ENCODE data around the gene KCNQ5. TPM values are rescaled to one million over a fixed set of nuclear protein-coding genes. Genes with fewer than 3 reads are reported as not detected.

Gene KCNQ5
- total and polyA plus RNA-seq, 2 of the 8 experiments (the other 6 are each of a cell fraction or from before 2014, with no cell fraction given) = 0.83 to 1.2 TPM

- Histone ChIP-seq H3K27me3 (replicated peaks in 1 of 4; ENCODE audit: control insufficient read depth in 3 of 4, extremely low read depth in 1 of 4, insufficient read depth in 3 of 4, low read length in 3 of 4) (no peaks in the 10 kb centered on the region), H3K79me1 (ENCODE audit: low read depth, low read length) (no peaks in the 10 kb centered on the region), H4K20me1 (replicated peaks in 1 of 2; ENCODE audit: control insufficient read depth in 1 of 2, insufficient read depth in 2 of 2, low read length in 2 of 2) (no peaks in the 10 kb centered on the region), H3K4me2 (ENCODE audit: insufficient read depth in 1 of 2, low read depth in 2 of 2, low read length in 2 of 2) (no peak overlapping the region), H3K23me2 (ENCODE audit: low read depth, low read length) (no peaks in the 10 kb centered on the region), H3K79me2 (ENCODE audit: control insufficient read depth in 1 of 2, insufficient read depth in 2 of 2, low read length in 2 of 2) (no peaks in the 10 kb centered on the region), H3K9ac (replicated peaks in 1 of 4; ENCODE audit: extremely low read depth in 1 of 4, low read depth in 3 of 4, low read length in 3 of 4) (no peak overlapping the region), H2BK12ac (ENCODE audit: low read depth, low read length) (no peak overlapping the region), H3K23ac (ENCODE audit: insufficient read length) (no peak overlapping the region), H3K14ac (ENCODE audit: insufficient read length) (no peak overlapping the region), H2BK120ac (replicated peaks; ENCODE audit: low read depth, low read length) (no peak overlapping the region), H2AK5ac (ENCODE audit: low read depth, low read length) (no peak overlapping the region), H4K91ac (replicated peaks; ENCODE audit: insufficient read length, low read length) (no peak overlapping the region), H2AFZ (ENCODE audit: low read length) (no peak overlapping the region), H3K4me1 (replicated peaks in 1 of 4; ENCODE audit: control insufficient read depth in 3 of 4, insufficient read depth in 4 of 4, low read length in 3 of 4) (no peaks in the 10 kb centered on the region), H3K56ac (replicated peaks; ENCODE audit: insufficient read length, low read depth, low read length) (no peak overlapping the region), H4K5ac (ENCODE audit: insufficient read length, low read depth, low read length) (no peak overlapping the region), H2BK15ac (ENCODE audit: low read length) (no peak overlapping the region), H3K18ac (ENCODE audit: extremely low read depth, low read length) (no peak overlapping the region), H2BK20ac (ENCODE audit: low read length) (no peak overlapping the region), H4K8ac (ENCODE audit: extremely low read depth, insufficient read depth, low read length) (no peak overlapping the region), H3K36me3 (ENCODE audit: control insufficient read depth in 2 of 4, insufficient read depth in 4 of 4, low read length in 3 of 4) (no peaks in the 10 kb centered on the region), H3K4me3 (ENCODE audit: extremely low read depth in 1 of 4, insufficient read depth in 2 of 4, low read depth in 3 of 4, low read length in 4 of 4) (no peak overlapping the region), H3K27ac (ENCODE audit: low read depth, low read length) (no peak overlapping the region), H3K9me3 (ENCODE audit: insufficient read depth in 2 of 2, low read depth in 1 of 2, low read length in 1 of 2) (no peaks in the 10 kb centered on the region), H3K4ac (replicated peaks; ENCODE audit: insufficient read length, low read depth, low read length) (no peak overlapping the region), H2BK5ac (ENCODE audit: low read depth, low read length) (no peak overlapping the region)
- no peak for FAIRE-seq
- ChIA-PET POLR2A (ENCODE audit: partially characterized antibody) (no interaction called here), CTCF (ENCODE audit: partially characterized antibody) (interaction anchor here (0.6 to 1.3 kb wide), 2 partner anchors 71 to 221 kb away, joined by 3 to 5 read pairs; no protein-coding TSS in a partner anchor)
- DNase-seq (ENCODE audit: low read depth in 1 of 2, low spot score in 2 of 2) = no peak
- WGBS, 2 experiments (ENCODE audit: extremely low coverage in 1 of 2, insufficient coverage in 1 of 2, insufficient read length in 1 of 2, insufficient replicate concordance in 2 of 2, low coverage in 1 of 2, low lambda C conversion rate in 2 of 2, missing lambda C conversion rate in 1 of 2) = 96% methylated on average over 2 of the region's 2 CpGs; no CpG with 5 or more reads in 1 of the 2 experiments
- no peak for TF ChIP-seq POU5F1 (IDR thresholded peaks at IDR 0.05; ENCODE audit: low read depth, low read length)
- TF ChIP-seq SIRT6 (IDR thresholded peaks at IDR 0.05; ENCODE audit: low read length) = no peak
- no peak for TF ChIP-seq EP300 (IDR thresholded peaks at IDR 0.05; ENCODE audit: borderline replicate concordance in 1 of 2, low read depth in 2 of 2, low read length in 2 of 2)
- TF ChIP-seq RBBP5 (IDR thresholded peaks at IDR 0.05; ENCODE audit: borderline replicate concordance, low read depth, low read length) = no peak
- TF ChIP-seq USF2 (IDR thresholded peaks at IDR 0.05; ENCODE audit: low read length) = no peak
- TF ChIP-seq JUND (IDR thresholded peaks at IDR 0.05; ENCODE audit: low read length) = no peak
- TF ChIP-seq, protein P1, sequence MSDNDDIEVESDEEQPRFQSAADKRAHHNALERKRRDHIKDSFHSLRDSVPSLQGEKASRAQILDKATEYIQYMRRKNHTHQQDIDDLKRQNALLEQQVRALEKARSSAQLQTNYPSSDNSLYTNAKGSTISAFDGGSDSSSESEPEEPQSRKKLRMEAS (IDR thresholded peaks at IDR 0.05) = no peak
- no peak for TF ChIP-seq YY1 (IDR thresholded peaks at IDR 0.05; ENCODE audit: low read depth, low read length)
- TF ChIP-seq TEAD4 (IDR thresholded peaks at IDR 0.05; ENCODE audit: low read depth, low read length) = no peak
- TF ChIP-seq KDM1A (IDR thresholded peaks at IDR 0.05; ENCODE audit: borderline replicate concordance, low read length) = no peak
- no peak for TF ChIP-seq EGR1 (IDR thresholded peaks at IDR 0.05; ENCODE audit: borderline replicate concordance, low read depth, low read length)
- no peak for TF ChIP-seq BACH1 (IDR thresholded peaks at IDR 0.05; ENCODE audit: low read length)
- no peak for TF ChIP-seq MAFK (IDR thresholded peaks at IDR 0.05; ENCODE audit: low read depth, low read length)
- no peak for TF ChIP-seq SAP30 (IDR thresholded peaks at IDR 0.05; ENCODE audit: insufficient read depth, insufficient replicate concordance, low read length)
Observed at GRCh38 chr6:72841195-72841594, 219.3 kb downstream of the KCNQ5 start.

All from H1 (cell line).